Activated CD8-positive, alpha-beta memory T cell treated with anti-CD3 and anti-CD28 coated beads, Interleukin-2, amount 50 U/mL, for 1 hour (primary cell): ENCODE data around the gene SASH3.
A peak's percentile ranks its signal among the peaks of the same experiment; 100 is the strongest.
"Not testable (repeated sequence)": the region's sequence is repeated elsewhere in the genome, so short reads cannot be mapped to it uniquely, and the experiment has no call there.

Experiments used
- DNase-seq: peaks from one replicate; pipeline ENCODE4 v3.0.0-alpha.2; 2020; ENCODE audit errors: extremely low read depth

Gene SASH3

DNA sequence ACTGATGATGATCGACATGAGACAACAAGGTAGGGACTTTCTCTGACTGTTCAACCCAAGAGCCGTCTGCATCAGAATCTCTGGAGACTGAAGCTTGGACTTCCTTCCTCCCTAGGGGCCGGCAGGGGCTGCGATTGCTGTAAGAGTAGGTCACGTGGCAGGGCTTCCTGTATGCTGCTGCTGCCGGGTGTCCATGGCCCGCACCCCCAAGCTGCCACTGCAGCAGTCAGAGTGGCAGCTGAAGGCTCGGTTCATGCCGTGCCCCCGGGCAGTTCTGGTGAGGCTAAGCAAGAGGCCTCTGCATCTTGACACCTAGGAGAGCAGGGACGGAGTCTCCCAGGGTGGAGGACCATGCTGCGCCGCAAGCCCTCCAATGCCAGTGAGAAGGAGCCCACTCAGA, at the start of gene SASH3:
TSS of gene SASH3 (plus strand) at position 203 of the 400 bp plus-strand sequence. CDS start at position 352, 149 bp downstream.
- DNase-seq, result peak; percentile 41

DNA sequence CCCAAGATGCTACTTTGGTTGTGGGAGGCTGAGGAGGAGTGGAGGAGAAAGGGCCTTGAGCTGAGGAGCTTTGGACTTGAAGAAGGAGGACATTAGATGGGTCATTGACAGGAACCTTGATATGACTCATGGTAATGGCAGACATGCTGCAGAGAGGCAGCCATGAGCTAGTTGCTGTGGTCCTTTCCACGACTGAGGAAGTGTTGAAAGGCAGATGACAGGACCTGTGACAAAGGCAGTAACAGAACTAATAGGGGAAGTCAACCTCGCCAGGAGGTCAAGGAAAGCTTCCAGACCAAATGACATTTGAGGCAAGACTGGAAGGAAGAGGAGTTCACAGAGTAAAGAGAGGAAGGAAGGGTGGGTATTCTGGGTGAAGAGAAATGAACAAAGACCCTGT, 48.5 kb upstream of the SASH3 start:
- no peak for DNase-seq

DNA sequence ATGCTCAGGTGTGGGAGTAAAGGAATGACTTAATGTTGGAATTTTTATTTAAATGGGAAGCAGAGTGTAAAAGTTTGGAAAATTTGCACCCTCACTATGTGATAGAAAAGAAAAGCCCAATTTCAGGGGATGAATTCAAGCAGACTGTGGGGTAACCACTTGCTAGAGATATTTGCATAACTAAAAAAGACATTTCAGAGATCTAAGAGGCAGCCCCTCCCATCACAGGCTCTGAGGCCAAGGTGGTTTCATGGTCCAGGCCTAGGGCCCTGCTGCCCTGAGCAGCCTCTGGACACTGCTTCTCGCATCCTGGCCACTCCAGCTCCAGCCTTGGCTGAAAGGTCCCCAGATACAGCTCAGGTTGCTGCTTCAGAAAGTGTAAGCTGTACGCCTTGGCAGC, 46.9 kb upstream of the SASH3 start:
- DNase-seq, result no peak

DNA sequence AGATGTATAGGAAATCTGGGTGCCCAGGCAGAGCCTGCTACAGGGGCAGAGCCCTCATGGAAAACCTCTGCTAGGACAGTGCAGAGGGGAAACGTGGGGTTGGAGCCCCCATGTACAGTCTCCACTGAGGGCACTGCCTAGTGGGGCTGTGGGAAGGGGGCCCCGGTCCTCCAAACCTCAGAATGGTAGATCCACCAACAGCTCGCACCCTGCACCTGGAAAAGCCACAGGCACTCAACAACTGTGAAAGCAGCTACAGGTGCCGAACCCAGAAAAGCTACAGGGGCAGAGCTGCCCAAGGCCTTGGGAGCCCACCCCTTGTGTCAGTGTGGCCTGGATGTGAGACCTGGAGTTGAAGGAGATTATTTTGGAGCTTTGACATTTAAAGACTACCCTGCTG, 46.4 kb upstream of the SASH3 start:
- DNase-seq, result no peak

DNA sequence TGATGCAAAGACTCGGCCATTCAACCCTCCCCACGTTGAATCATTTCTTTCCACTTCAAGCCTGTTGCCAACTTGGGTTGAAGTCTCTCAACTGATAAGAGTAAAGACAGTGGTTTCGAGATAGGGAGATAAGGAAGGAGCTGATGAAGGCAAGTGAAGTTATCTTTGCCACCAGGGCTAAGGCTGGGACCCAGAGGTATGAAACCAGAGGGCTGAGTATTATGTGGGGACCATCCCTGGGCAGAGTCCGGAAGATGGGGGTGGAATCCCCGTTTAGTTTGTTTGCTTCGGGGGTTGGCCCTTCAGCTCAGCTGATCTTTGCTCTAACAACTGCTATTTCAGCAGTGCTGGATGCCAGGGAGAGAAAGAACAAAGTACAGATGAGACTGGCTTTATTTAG, 43.3 kb upstream of the SASH3 start:
- DNase-seq, result no peak

DNA sequence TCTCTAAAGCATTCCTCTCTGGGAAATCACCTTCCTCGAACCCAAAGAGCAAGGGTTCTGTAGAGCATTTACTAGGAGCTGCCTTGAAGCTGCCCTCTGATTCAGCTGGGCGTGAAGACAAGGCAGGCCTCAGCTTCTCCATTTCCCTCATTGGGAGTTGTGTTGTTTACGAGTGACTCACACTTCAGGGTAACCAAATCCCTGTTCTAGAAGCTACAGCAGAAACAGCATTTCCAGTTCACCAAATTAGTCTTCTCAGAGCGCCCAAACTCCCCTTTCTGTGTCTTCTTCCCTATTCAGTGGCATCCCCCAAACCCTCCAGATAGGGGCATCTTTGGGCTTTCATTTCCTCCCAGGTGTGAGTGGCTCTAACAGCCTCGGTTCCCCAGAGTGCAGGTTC, 41.8 kb upstream of the SASH3 start:
- no peak for DNase-seq

DNA sequence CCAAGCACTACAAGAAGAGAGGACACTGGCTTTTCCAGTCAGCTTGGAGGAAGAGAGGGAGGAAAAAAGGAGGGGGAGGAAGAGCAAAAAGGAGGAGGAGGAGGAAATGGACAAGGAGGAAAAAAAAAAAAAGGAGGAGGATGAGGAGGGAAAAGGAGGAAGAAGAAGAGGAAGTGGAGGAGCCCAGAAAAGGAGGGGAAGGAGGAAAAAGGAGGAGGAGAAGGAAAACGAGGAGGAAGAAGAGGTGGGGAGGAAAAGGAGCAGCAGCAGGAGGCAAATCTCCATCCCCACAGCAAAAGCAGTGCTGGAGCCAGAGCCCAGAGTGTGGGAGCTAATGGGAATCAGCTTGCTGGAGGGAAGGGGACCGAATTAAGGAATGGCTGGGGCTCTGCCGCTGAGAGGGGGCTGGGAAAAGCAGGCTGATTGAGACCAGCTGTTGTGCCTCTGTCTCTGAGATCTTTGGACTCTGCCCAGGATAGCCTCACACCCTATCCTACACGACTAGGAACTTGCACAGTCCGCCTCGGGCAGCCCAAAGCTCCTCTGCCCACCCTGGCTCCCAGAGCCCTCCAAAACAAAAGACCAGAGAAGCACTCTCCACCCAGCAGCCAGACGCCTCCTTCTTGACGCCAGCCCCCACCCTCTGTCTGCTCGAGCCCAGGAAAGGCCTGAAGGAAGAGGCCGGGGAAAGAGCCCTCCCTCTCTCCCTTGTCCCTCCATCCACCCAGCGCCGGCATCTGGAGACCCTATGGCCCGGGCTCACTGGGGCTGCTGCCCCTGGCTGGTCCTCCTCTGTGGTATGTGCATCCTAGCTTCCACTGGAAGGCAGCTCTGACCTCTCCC, 41.1 kb upstream of the SASH3 start, which contains the start of gene XPNPEP2:
TSS of gene XPNPEP2 (plus strand) at position 514 of the 843 bp plus-strand sequence. CDS start at position 749, 235 bp downstream.
- no peak for DNase-seq

DNA sequence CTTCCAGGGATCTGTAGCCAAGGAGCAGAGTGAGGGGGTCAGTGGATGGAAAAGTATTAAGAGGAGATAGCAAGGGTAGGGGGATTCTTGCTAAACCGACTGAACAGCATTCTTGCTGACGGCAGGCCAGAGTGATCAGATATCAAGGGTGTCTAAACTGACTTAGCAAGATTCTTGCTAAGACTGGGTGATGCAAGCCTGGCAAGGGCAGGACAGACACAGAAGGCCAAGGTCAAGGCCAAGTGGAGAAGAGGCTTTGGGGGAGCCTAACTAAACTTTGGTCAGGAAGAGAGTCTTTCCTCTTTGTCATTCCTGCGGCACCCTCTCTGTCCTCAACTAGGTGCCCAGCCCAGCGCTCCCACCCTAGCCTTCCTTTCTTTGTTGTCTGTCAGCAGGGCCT, 40.2 kb upstream of the SASH3 start:
- DNase-seq, result no peak

DNA sequence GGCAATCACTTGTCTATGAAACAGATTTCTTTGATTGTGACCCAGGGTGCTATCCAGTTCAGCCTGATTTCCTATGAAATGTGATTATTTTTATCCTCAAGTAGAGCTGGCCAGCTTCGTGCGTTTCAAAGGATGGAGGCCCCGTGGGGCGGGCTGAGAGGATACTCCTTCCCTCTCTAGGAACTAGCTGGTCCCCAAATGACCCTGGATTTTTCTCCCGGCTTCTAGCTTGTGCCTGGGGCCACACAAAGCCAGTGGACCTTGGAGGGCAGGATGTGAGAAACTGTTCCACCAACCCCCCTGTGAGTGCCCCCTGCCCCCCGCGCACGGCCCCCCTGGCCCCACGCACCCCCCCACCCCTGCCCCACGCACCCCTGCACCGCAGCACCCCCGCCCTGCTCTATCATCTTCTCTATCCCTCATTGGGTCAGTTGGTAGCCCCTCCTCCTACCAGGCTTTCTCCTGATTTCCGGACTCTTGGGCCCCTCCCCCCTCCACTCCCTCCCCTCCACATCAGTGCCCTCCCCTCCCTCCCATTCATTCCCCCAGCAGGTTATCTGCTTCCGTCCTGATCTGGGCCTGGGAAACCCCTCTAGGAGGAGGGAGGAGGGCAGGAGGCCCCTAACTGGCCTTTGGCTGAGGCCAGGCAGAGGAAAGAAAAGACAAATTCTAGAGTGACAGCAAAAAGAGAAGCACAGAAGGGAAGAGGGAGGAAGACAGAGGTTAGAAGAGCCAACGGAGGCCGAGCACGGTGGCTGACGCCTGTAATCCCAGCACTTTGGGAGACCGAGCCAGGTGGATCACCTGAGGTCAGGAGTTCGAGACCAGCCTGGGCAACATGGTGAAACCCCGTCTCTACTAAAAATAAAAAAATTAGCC, 37.6 kb upstream of the SASH3 start:
- no peak for DNase-seq

DNA sequence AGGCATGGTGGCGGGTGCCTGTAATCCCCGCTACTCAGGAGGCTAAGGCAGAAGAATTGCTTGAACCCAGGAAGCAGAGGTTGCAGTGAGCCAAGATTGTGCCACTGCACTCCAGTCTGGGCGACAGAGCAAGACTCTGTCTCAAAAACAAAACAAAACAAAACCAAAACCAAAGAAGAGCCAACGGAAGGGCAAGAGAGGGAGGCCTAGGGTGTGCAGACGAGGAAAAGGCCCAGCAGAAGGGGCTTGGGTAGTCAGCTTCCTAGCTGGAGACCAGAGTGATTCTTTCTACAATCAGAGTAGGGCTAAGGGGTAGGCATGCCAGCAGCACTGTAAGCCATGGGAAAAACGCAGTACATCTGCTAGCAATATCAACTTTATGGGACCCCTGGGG, 37.0 kb upstream of the SASH3 start:
- not testable (repeated sequence) for DNase-seq

DNA sequence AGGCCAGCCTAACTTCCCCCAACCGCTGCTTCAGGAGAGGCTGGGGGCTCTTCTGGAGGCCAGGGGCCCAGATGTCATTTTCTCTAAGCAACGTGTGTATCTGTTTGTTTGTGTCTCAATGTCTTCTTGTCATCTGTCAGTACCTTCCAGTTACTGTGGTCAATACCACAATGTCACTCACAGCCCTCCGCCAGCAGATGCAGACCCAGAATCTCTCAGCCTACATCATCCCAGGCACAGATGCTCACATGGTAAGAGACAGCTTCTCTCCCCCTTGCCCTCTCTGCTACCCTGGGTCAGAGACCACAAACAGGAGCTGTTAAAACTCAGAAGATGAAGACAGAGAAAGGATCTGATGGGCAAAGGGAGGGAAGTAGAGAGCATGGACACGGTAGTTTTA, 35.9 kb upstream of the SASH3 start:
- no peak for DNase-seq

DNA sequence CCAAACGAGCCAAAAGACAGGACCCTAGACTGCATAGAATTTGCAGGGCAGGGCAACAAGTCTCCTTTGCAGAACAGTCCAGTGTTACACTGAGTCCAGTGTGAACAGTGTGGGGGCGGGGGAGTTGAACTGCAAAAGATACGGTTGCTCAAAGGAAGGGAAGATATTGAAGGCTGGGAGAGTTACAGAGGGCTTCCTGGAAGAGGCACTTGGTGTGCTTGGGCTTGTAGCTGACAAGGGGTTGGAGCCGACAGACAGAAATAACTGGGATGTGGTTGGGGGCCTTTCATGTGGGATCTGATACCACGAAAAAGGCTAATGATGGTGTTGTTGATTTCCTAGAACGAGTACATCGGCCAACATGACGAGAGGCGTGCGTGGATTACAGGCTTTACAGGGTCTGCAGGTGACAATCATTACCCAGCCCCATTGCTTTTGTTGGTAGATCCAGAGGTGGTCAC, 34.9 kb upstream of the SASH3 start:
- DNase-seq, result no peak

DNA sequence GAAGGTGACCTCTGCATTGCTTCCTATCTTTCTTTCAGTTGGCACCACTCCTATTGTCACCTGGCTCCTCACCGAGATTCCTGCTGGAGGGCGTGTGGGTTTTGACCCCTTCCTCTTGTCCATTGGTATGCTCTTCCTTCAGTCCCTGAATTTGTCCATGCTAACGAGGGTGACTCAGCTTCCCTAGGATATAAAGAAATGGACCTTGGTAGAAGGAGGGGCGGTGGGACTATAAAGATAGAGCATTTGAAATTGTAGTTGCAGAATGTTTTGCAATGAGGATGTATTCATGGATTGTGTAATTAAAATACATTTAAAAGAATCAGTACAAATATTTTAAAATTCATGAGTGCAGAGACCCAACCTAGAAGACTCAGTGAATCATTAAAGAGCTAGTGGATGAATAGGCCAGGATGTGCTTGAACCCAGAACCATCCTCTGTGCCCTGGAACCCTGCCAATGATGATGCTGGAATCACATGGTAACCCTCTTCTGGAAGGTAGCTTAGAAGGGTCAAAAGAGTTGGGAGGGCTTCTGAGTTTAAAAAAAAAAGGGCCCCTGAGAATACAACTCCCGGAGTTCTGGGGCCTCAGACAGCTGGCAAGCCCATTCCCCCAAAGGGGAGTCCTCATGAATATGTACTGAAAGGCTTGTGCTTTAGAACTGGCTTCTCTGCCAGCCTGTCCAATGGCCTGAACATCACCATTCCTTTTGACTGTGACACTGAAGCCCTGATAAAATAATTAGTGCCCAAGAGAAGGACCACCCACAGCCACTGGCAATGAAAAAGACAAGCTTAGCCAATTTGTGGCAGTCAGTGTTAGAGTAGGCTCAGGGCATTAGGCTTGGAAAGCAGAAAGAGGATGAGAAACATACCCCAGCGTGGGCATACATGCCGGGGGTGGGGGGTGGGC, 32.9 kb upstream of the SASH3 start:
- no peak for DNase-seq

DNA sequence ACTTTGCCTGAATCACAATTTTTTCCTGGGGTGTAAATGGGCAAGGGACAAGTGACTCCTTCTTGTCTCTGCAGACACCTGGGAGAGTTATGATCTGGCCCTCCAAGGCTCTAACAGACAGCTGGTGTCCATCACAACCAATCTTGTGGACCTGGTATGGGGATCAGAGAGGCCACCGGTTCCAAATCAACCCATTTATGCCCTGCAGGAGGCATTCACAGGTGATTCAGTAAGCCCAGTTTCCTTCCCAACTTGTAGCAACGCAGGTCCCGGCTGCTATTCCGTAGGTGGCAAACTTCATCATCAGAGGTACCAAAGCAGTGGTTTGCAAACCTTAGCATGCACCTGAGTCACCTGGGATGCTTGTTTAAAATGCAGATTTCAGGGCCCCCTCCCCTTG, 32.2 kb upstream of the SASH3 start:
- no peak for DNase-seq

DNA sequence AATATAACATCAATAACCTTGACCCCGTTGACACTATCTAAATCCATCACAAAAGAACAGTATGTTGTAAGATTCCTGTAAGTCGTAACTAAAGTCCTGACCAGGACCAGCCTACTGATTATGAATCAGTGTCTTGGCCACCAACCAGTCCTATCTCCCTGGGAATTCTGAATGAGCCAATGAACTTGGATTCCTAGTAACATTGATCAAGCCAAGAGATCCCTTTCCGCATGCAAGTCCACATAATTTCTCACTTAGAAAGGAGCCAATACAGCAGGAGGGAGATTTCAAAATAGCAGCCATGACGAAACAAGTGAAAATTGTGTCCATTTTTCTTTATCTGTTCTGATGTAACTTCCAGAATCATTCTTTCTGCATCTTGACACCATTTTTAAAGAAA, 31.4 kb upstream of the SASH3 start:
- no peak for DNase-seq

DNA sequence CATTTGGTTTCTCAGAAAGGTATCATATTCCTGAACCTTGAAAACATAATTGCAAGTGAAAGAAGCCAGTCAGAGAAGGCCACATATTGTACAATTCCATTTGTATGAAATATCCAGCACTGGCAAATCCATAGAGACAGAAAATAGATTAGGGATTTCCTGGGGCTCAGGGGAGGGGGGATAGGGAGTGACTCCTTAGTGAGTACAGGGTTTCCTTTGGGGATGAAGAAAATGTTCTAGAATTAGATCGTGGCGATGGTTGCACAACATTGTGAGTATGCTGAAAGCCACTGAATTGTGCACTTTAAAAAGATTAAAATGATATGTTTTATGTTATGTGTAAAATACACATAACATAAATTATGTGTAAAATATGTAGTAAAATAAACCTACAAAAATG, 30.7 kb upstream of the SASH3 start:
- no peak for DNase-seq

DNA sequence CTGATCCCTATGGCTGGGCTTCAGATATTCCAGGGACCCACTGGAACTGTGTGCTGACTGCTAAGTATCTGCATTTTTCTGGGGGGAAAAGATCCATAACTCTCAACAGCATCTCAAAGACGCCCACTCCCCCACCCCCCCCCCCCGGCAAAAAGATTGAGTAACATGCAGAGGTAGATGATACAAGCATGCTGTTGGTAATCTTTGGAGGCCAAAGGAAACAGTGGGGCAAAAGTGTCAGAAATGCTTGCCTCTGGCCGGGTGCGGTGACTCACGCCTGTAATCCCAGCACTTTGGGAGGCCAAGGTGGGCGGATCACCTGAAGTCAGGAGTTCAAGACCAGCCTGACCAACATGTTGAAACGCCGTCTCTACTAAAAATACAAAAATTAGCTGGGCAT, 28.8 kb upstream of the SASH3 start:
- no peak for DNase-seq

DNA sequence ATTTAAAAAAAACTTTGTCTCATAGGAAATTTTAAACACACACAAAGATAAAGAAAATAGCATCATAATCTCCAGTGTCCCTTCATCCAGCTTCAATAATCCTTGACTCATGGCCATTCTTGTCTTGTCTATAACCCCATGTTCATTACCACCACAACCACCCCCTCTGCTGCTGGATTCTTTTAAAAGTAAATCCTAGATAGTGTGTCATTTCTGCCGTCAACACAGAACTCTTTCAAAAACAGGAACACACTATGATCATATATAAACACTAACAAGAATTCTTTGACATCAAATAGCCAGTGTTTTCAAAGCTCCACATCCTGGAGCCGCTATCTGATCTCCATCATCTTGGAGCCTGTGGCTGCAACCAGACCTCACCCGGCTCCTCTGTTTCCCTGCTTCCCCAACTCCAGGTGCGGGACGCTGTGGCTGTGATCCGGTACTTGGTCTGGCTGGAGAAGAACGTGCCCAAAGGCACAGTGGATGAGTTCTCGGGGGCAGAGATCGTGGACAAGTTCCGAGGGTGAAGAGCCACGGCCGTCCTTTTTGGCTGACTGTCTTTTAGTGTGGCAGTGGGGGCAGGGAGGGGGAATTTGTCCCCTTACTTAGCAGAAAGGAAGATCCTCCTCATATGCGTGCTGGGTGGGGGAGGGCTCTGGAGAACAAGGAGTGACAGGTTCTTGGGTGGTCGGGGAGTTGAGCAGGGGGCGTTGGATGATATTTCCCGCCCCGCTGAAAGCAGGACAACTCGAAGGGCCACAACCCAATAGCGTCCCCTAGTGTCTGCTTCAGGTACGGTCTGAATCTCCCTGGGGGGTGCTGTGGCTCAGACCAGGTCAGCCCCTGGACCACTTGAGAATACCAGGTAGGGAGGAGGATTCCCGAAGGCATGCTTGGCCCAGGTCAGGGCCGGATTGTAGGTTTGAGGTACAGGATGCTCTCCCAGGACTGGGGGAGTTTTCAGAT, 25.4 kb upstream of the SASH3 start:
- DNase-seq, result no peak

DNA sequence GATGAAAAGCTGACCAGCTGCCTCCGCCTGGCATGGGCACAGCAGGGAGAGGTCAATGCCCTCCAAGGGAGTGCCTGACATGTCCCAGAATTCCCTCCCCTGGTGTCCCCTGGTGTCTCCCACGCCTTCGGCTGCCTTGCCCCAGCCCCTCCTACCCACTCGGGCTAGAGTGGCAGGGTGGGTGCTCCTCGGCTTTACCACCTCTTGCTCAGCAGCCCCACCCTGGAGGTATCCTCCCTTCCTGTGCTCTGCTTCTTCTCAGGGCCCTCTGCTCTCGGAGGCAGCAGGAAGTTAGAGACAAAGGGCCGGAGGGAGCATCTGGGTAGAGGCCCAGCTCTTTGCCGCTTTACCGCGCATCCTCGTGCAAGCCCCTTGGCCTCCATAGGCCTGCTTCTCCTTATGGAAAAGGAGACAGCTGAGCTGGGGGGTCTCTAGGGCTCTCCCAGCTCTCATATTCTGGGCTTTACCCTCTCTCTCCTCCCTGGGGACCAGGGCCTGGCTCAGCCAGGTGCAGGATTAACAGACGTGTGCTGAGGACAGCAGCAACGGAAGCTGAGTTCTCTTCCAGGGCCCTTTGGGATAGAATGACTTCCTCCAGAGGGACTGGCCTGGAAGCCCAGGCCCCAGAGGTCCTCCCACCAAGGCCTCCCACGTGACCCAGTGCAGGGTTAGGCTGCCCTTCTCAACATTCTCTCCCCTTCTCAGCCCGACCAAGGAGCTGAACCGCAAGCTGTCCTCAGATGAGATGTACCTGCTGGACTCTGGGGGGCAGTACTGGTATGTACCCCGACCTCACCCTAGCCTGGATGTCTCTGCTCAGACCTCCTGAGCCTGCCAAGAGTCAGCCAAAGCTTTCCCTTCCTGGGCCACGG, 23.7 kb upstream of the SASH3 start:
- DNase-seq, result no peak
